22Rv1 (cell line): ENCODE measurements around the gene ADAM29.
A peak's percentile ranks its signal among the peaks of the same experiment; 100 is the strongest.
"Not testable (repeated sequence)": the region's sequence is repeated elsewhere in the genome, so short reads cannot be mapped to it uniquely, and the experiment has no call there.

Source experiments
- H3K27ac ChIP-seq: fragments of 450-650 bp; 2 replicates; pipeline ENCODE4 v1.5.1; 2017
- CTCF ChIP-seq: fragments of 450-650 bp; IDR thresholded peaks from 2 replicates; pipeline ENCODE4 v1.5.1; 2017; ENCODE audit warnings: mild to moderate bottlenecking
- ZFX ChIP-seq: fragments of 450-650 bp; IDR thresholded peaks from 2 replicates; pipeline ENCODE4 v1.6.1; 2017; ENCODE audit warnings: antibody characterized with exemption, borderline replicate concordance

The ADAM29 gene

GRCh38 chr4:174918058-174918457, at the start of gene ADAM29:
Gene ADAM29, plus strand, starts transcription at chr4:174918358. Its CDS starts 57,168 bp downstream, at chr4:174975526.
- no peak within 1 kb of the TSS for H3K27ac ChIP-seq
- TF ChIP-seq CTCF (no peak), ZFX (no peak)

- no peak for TF ChIP-seq CTCF
- no peak for TF ChIP-seq ZFX
- no peak overlapping the region for H3K27ac ChIP-seq
These were observed 48.8 kb upstream of the ADAM29 start for GRCh38 chr4:174869339-174869738.

- no peak for TF ChIP-seq CTCF
- H3K27ac ChIP-seq = no peak overlapping the region
These were observed 47.8 kb upstream of the ADAM29 start for GRCh38 chr4:174870311-174870710.

- H3K27ac ChIP-seq = no peak overlapping the region
- TF ChIP-seq CTCF = no peak
- no peak for TF ChIP-seq ZFX
These were observed 46.8 kb upstream of the ADAM29 start for GRCh38 chr4:174871407-174871806.

- H3K27ac ChIP-seq = not testable (repeated sequence)
These were observed 45.0 kb upstream of the ADAM29 start for GRCh38 chr4:174873146-174873545.

GRCh38 chr4:174873931-174874330, 44.2 kb upstream of the ADAM29 start:
- peak; percentile 41; the same call in 1 of the 2 replicates for TF ChIP-seq CTCF
- no peak for TF ChIP-seq ZFX
- no peak overlapping the region for H3K27ac ChIP-seq

- no peak for TF ChIP-seq ZFX
- TF ChIP-seq CTCF = no peak
- no peak overlapping the region for H3K27ac ChIP-seq
These were observed 43.3 kb upstream of the ADAM29 start for GRCh38 chr4:174874898-174875297.

- H3K27ac ChIP-seq = no peak overlapping the region
- TF ChIP-seq CTCF (no peak), ZFX (no peak)
These were observed 38.2 kb upstream of the ADAM29 start for GRCh38 chr4:174880001-174880400.
